RWPE2 (cell line): ENCODE data around the gene SLC12A7.

ENCODE experiments used
- ATAC-seq: fragments of 200-7000 bp; cut with Tn5 transposase; 3 replicates; pipeline ENCODE4 v1.9.1; 2021; ENCODE audit warnings: low read depth
- DNase-seq: peaks from one replicate; pipeline ENCODE4 v3.0.0-alpha.2; 2020; ENCODE audit warnings: low spot score
- H3K27ac ChIP-seq: fragments of 450-650 bp; 2 replicates; pipeline ENCODE4 v1.5.1; 2017; ENCODE audit warnings: mild to moderate bottlenecking; ENCODE audit not compliant: poor library complexity, severe bottlenecking
- H3K27me3 ChIP-seq: fragments of 250-450 bp; sonication (Bioruptor Pico); 2 replicates; pipeline ENCODE4 v1.5.1; 2021; ENCODE audit warnings: mild to moderate bottlenecking, moderate library complexity; ENCODE audit not compliant: insufficient read depth, poor library complexity, severe bottlenecking
- H3K36me3 ChIP-seq: fragments of 250-450 bp; sonication (Bioruptor Pico); 2 replicates; pipeline ENCODE4 v1.5.1; 2020; ENCODE audit warnings: low read depth, mild to moderate bottlenecking, moderate library complexity
- H3K4me1 ChIP-seq: fragments of 250-450 bp; sonication (Bioruptor Pico); 2 replicates; pipeline ENCODE4 v1.5.1; 2021; ENCODE audit warnings: mild to moderate bottlenecking, moderate library complexity; ENCODE audit not compliant: insufficient read depth, poor library complexity, severe bottlenecking
- H3K4me3 ChIP-seq: fragments of 250-450 bp; sonication (Bioruptor Pico); 2 replicates; pipeline ENCODE4 v1.5.1; 2021; ENCODE audit warnings: mild to moderate bottlenecking, moderate library complexity; ENCODE audit not compliant: severe bottlenecking
- H3K9me3 ChIP-seq: fragments of 250-450 bp; sonication (Bioruptor Pico); 2 replicates; pipeline ENCODE4 v1.5.1; 2021; ENCODE audit warnings: mild to moderate bottlenecking, moderate library complexity; ENCODE audit not compliant: severe bottlenecking
- TF ChIP-seq, protein P1 (sequence below): fragments of 450-650 bp; IDR thresholded peaks from one replicate; pipeline ENCODE4 v1.5.1; 2017; ENCODE audit warnings: mild to moderate bottlenecking, moderate library complexity; ENCODE audit not compliant: poor library complexity, severe bottlenecking

SLC12A7 gene

DNA sequence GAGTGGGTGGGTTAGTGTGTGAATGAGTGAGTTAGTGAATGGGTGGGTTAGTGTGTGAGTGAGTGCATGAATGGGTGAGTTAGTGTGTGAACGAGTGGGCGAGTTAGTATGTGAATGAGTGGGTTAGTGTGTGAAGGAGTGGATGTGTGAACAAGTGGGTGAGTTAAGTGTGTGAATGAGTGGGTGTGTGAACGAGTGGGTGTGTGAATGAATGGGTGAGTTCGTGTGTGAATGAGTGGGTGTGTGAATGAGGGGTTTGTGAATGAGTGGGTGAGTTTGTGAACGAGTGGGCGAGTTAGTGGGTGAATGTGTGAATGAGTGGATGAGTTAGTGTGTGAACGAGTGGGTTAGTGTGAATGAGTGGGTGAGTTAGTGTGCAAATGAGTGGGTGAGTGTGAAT is 69.2 kb downstream of the SLC12A7 start:
- no peak overlapping the region for H3K27ac ChIP-seq
- no peak for ATAC-seq
- no peaks in the 10 kb centered on the region for H3K27me3 ChIP-seq
- no peak for DNase-seq
- TF ChIP-seq, protein P1, sequence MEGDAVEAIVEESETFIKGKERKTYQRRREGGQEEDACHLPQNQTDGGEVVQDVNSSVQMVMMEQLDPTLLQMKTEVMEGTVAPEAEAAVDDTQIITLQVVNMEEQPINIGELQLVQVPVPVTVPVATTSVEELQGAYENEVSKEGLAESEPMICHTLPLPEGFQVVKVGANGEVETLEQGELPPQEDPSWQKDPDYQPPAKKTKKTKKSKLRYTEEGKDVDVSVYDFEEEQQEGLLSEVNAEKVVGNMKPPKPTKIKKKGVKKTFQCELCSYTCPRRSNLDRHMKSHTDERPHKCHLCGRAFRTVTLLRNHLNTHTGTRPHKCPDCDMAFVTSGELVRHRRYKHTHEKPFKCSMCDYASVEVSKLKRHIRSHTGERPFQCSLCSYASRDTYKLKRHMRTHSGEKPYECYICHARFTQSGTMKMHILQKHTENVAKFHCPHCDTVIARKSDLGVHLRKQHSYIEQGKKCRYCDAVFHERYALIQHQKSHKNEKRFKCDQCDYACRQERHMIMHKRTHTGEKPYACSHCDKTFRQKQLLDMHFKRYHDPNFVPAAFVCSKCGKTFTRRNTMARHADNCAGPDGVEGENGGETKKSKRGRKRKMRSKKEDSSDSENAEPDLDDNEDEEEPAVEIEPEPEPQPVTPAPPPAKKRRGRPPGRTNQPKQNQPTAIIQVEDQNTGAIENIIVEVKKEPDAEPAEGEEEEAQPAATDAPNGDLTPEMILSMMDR: no peak
- H3K4me3 ChIP-seq: no peak overlapping the region
- no peaks in the 10 kb centered on the region for H3K36me3 ChIP-seq
- no peaks in the 10 kb centered on the region for H3K4me1 ChIP-seq
- no peaks in the 10 kb centered on the region for H3K9me3 ChIP-seq

DNA sequence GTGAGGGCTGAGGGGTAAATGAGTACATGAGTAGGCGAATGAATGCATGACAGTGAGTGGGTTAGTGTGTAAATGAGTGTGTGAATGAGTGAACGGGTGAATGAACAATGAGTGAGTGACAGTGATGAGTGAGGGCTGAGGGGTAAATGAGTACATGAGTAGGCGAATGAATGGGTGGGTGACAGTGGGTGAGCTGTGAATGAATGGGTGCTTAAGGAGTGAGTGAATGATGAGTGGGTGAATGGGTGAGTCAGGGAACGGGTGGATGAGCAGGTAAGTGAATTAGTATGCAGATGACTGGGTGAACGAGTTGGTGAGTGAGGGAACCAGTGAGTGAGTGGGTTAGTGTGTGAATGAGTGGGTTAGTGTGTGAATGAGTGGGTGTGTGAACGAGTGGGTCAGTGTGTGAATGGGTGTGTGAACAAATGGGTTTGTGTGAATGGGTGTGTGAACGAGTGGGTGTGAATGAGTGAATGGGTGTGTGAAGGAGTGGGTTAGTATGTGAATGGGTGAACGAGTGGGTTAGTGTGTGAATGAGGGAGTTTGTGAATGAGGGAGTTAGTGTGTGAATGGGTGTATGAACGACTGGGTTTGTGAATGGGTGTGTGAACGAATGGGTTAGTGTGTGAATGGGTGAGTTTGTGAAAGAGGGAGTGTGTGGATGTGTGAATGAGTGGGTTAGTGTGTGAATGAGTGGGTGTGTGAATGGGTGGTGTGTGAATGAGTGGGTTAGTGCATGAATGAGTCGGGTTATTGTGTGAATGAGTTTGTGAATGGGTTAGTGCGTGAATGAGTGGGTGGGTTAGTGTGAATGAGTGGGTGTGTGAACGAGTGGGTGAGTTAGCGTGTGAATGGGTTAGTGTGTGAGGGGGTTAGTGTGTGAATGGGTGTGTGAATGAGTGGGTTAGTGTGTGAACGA is 70.4 kb downstream of the SLC12A7 start:
- DNase-seq (no peak), ATAC-seq (no peak)
- Histone ChIP-seq H3K27ac (no peak overlapping the region), H3K4me3 (no peak overlapping the region), H3K27me3 (no peaks in the 10 kb centered on the region), H3K9me3 (no peaks in the 10 kb centered on the region), H3K36me3 (no peaks in the 10 kb centered on the region), H3K4me1 (no peaks in the 10 kb centered on the region)
- TF ChIP-seq, protein P1: no peak

- no peak overlapping the region for H3K27ac ChIP-seq
- no peaks in the 10 kb centered on the region for H3K36me3 ChIP-seq
- DNase-seq (no peak), ATAC-seq (no peak)
- H3K9me3 ChIP-seq: no peaks in the 10 kb centered on the region
- H3K27me3 ChIP-seq: no peaks in the 10 kb centered on the region
- H3K4me3 ChIP-seq: no peak overlapping the region
- TF ChIP-seq, protein P1: no peak
- no peaks in the 10 kb centered on the region for H3K4me1 ChIP-seq
Measured at GRCh38 chr5:1040571-1040970, 71.3 kb downstream of the SLC12A7 start.

DNA sequence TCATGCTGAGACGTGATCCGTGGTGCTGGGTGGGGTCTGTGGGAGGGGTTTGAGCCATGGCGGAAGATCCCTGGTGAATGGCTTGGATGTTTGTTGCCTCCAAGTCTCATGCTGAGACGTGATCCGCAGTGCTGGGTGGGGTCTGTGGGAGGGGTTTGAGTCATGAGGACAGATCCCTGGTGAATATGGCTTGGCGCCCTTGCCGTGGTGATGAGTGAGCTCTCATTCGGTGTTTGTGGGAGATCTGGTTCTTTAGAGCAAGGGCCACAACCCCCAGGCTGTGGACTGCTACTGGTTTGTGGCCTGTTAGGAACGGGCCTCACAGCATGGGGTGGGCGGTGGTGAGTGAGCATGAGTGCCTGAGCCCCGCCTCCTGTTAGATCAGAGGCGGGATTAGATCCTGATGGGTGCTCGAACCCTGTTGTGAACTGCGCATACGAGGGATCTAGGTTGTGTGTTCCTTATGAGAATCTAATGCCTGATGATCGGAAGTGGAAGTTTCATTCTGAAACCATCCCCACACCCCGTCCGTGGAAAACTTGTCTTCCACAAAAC is 72.1 kb downstream of the SLC12A7 start:
- TF ChIP-seq, protein P1: no peak
- Histone ChIP-seq H3K4me1 (no peaks in the 10 kb centered on the region), H3K27me3 (no peaks in the 10 kb centered on the region), H3K4me3 (no peak overlapping the region), H3K9me3 (no peaks in the 10 kb centered on the region), H3K27ac (no peak overlapping the region), H3K36me3 (no peaks in the 10 kb centered on the region)
- no peak for DNase-seq
- ATAC-seq: no peak

DNA sequence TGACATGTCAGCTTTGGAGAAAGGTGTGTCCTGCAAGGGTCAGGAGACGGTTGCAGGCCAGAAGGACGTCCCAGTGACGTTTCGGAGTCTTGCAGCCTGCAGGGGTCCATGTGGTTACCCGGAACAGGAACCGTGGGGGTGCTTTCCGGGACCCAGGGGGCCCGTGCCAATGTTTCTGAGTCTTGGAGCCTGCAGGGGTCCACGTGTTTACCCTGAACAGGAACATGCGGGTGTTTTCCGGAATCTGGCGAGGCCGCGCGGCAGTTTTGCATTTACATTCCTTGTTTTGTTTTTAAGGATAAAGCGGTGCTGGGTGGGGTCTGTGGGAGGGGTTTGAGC is 72.7 kb downstream of the SLC12A7 start:
- H3K9me3 ChIP-seq: no peaks in the 10 kb centered on the region
- H3K27me3 ChIP-seq: no peaks in the 10 kb centered on the region
- no peak overlapping the region for H3K4me3 ChIP-seq
- no peaks in the 10 kb centered on the region for H3K36me3 ChIP-seq
- ATAC-seq: no peak
- DNase-seq: no peak
- TF ChIP-seq, protein P1: no peak
- no peaks in the 10 kb centered on the region for H3K4me1 ChIP-seq
- no peak overlapping the region for H3K27ac ChIP-seq
